HCT116 (cell line): ENCODE data around the gene NF1. TPM values are rescaled to one million over a fixed set of nuclear protein-coding genes. Genes with fewer than 3 reads are reported as not detected.

Source experiments
- ATAC-seq: fragments of 200-7000 bp; cut with Tn5 transposase; 2 replicates; pipeline ENCODE4 v1.9.1; 2020; ENCODE audit warnings: mild to moderate bottlenecking, moderate library complexity
- BruUV-seq: library from RNA; stranded (reverse); fragments of 400-500 nt; replicated peaks from 2 replicates; lab custom pipeline; 2021; lab: Mats Ljungman, UMichigan
- CTCF ChIA-PET: fragments of 300-600 bp; sonication (Branson Sonifier 250); formaldehyde crosslinking; loops from one replicate; lab custom pipeline; 2021; ENCODE audit warnings: antibody characterized with exemption; lab: Charles Lee
- POLR2A ChIA-PET: fragments of 300-600, 350-600 bp; sonication (Branson Sonifier 250); formaldehyde crosslinking; loops from one replicate; lab custom pipeline; 2021; ENCODE audit warnings: antibody characterized with exemption; lab: Charles Lee
- RAD21 ChIA-PET, 2 experiments: fragments of 300-600 bp; sonication (Branson Sonifier 250); formaldehyde crosslinking; loops; one replicate each; lab custom pipeline; 2023; ENCODE audit warnings: low total read pairs in 2 of 2; ENCODE audit not compliant: uncharacterized antibody in 2 of 2, unreplicated experiment in 2 of 2, low non-redundant PET in 1 of 2; lab: Charles Lee
- DNase-seq: peaks from one replicate; pipeline ENCODE4 v3.0.0-alpha.2; 2010; ENCODE audit warnings: low read depth, low spot score
- H2AFZ ChIP-seq: fragments of 200-600 bp; shearing (Covaris generic), sonication (generic); 2 replicates; pipeline ENCODE4 v1.6.1; 2017; ENCODE audit warnings: low read depth, mixed run types, mixed read lengths, antibody characterized with exemption, low read length; ENCODE audit not compliant: poor library complexity, severe bottlenecking
- H3K27ac ChIP-seq: 2 replicates; pipeline ENCODE4 v1.5.1; 2012; ENCODE audit warnings: low read depth, low read length
- H3K27me3 ChIP-seq: fragments of 200-600 bp; sonication (generic); 2 replicates; pipeline ENCODE4 v1.6.1; 2016; ENCODE audit warnings: mixed run types, low read length, mixed read lengths; ENCODE audit not compliant: insufficient read depth
- H3K36me3 ChIP-seq, 2 experiments: fragments of 200-500 bp in 1 of 2; fragments of 200-600 bp in 1 of 2; sonication (Bioruptor generic) in 1 of 2; sonication (generic) in 1 of 2; 2 replicates each; pipeline versions ENCODE4 v1.5.1 to v1.6.1; 2014 to 2016; ENCODE audit warnings: low read length in 2 of 2, inconsistent platforms in 1 of 2, mixed read lengths in 1 of 2, mixed run types in 1 of 2; ENCODE audit not compliant: insufficient read depth in 2 of 2, control insufficient read depth in 1 of 2
- H3K4me1 ChIP-seq, 2 experiments: fragments of 200-600 bp in 1 of 2; sonication (generic) in 1 of 2; 2 replicates each; pipeline versions ENCODE4 v1.5.1 to v1.6.1; 2012 to 2017; ENCODE audit warnings: low read length in 2 of 2, inconsistent platforms in 1 of 2, mild to moderate bottlenecking in 1 of 2, mixed read lengths in 1 of 2, mixed run types in 1 of 2, moderate library complexity in 1 of 2; ENCODE audit not compliant: insufficient read depth in 2 of 2, control insufficient read depth in 1 of 2
- H3K4me2 ChIP-seq: fragments of 200-600 bp; sonication (generic); 2 replicates; pipeline ENCODE4 v1.6.1; 2017; ENCODE audit warnings: mixed run types, low read length, mixed read lengths
- H3K4me3 ChIP-seq, 2 experiments: fragments of 200-600 bp in 1 of 2; sonication (generic) in 1 of 2; replicated peaks in 1 of 2; 2 replicates each; pipeline ENCODE4 v1.5.1; 2011 to 2016; ENCODE audit warnings: low read length in 2 of 2, control low read depth in 1 of 2, low read depth in 1 of 2, mild to moderate bottlenecking in 1 of 2, mixed read lengths in 1 of 2, mixed run types in 1 of 2
- H3K79me2 ChIP-seq: fragments of 200-600 bp; sonication (generic); 2 replicates; pipeline ENCODE4 v1.6.1; 2017; ENCODE audit warnings: mild to moderate bottlenecking, mixed run types, low read length, moderate library complexity, mixed read lengths; ENCODE audit not compliant: insufficient read depth
- H3K9ac ChIP-seq: fragments of 200-600 bp; sonication (generic); 2 replicates; pipeline ENCODE4 v1.6.1; 2016; ENCODE audit warnings: low read length, mixed read lengths
- H3K9me2 ChIP-seq: fragments of 200-600 bp; sonication (generic), shearing (Covaris generic); 2 replicates; pipeline ENCODE4 v1.6.1; 2017; ENCODE audit warnings: mixed run types, mild to moderate bottlenecking, moderate library complexity; ENCODE audit not compliant: insufficient read depth
- H3K9me3 ChIP-seq, 2 experiments: fragments of 200-500 bp in 1 of 2; fragments of 200-600 bp in 1 of 2; sonication (Bioruptor generic) in 1 of 2; sonication (generic) in 1 of 2; 2 replicates each; pipeline ENCODE4 v1.6.1; 2014 to 2017; ENCODE audit warnings: low read length in 2 of 2, mixed read lengths in 2 of 2, inconsistent platforms in 1 of 2, low read depth in 1 of 2, mild to moderate bottlenecking in 1 of 2, mixed run types in 1 of 2, moderate library complexity in 1 of 2; ENCODE audit not compliant: control insufficient read depth in 1 of 2, insufficient read depth in 1 of 2
- H4K20me1 ChIP-seq: fragments of 200-600 bp; sonication (generic), shearing (Covaris generic); 2 replicates; pipeline ENCODE4 v1.6.1; 2017; ENCODE audit warnings: mixed run types, mild to moderate bottlenecking, moderate library complexity; ENCODE audit not compliant: insufficient read depth
- ATF3 ChIP-seq: IDR thresholded peaks from 2 replicates; pipeline ENCODE4 v1.6.1; 2012
- EGR1 ChIP-seq: IDR thresholded peaks from 2 replicates; pipeline ENCODE4 v1.6.1; 2012; ENCODE audit warnings: low read depth
- ELF1 ChIP-seq: IDR thresholded peaks from 2 replicates; pipeline ENCODE4 v1.6.1; 2012; ENCODE audit warnings: low read depth, borderline replicate concordance
- EZH2 ChIP-seq: fragments of 200-600 bp; sonication (generic); IDR thresholded peaks from 2 replicates; pipeline ENCODE4 v1.6.1; 2017; ENCODE audit warnings: antibody characterized with exemption, mixed run types
- EZH2phosphoT487 ChIP-seq: fragments of 200-600 bp; IDR thresholded peaks from 2 replicates; pipeline ENCODE4 v1.6.1; 2018; ENCODE audit warnings: antibody characterized with exemption, borderline replicate concordance
- FOSL1 ChIP-seq: IDR thresholded peaks from 2 replicates; pipeline ENCODE4 v1.6.1; 2012; ENCODE audit warnings: low read depth
- JUND ChIP-seq: IDR thresholded peaks from 2 replicates; pipeline ENCODE4 v1.6.1; 2012
- MAX ChIP-seq: IDR thresholded peaks from 2 replicates; pipeline ENCODE4 v1.6.1; 2012
- POLR2AphosphoS5 ChIP-seq: IDR thresholded peaks from 2 replicates; pipeline ENCODE4 v1.6.1; 2011; ENCODE audit warnings: mild to moderate bottlenecking, low read depth, low read length, moderate library complexity
- RAD21 ChIP-seq: IDR thresholded peaks from 2 replicates; pipeline ENCODE4 v1.6.1; 2012; ENCODE audit warnings: low read depth, mild to moderate bottlenecking
- ZBTB33 ChIP-seq: IDR thresholded peaks from 2 replicates; pipeline ENCODE4 v1.6.1; 2011; ENCODE audit warnings: mild to moderate bottlenecking, low read length, moderate library complexity; ENCODE audit not compliant: insufficient replicate concordance; ENCODE audit errors: extremely low read depth
- ZFX ChIP-seq: fragments of 450-650 bp; IDR thresholded peaks from 2 replicates; pipeline ENCODE4 v1.6.1; 2017
- intact Hi-C: fragments of 100-400 bp; cut with micrococcal nuclease; formaldehyde crosslinking; loops from 2 replicates; pipeline ENCODE4 v1.10.0; 2022
- total RNA-seq: library from RNA; stranded (reverse); gene quantifications from one replicate; pipeline ENCODE4 v1.2.1, GENCODE V29; 2021; ENCODE audit not compliant: unreplicated experiment
- TF ChIP-seq, protein P1 (sequence below): IDR thresholded peaks from 2 replicates; pipeline ENCODE4 v1.6.1; 2012; ENCODE audit warnings: low read depth

Gene NF1
- total RNA-seq, 1 experiment from 2014 or later = 20.8 TPM

DNA sequence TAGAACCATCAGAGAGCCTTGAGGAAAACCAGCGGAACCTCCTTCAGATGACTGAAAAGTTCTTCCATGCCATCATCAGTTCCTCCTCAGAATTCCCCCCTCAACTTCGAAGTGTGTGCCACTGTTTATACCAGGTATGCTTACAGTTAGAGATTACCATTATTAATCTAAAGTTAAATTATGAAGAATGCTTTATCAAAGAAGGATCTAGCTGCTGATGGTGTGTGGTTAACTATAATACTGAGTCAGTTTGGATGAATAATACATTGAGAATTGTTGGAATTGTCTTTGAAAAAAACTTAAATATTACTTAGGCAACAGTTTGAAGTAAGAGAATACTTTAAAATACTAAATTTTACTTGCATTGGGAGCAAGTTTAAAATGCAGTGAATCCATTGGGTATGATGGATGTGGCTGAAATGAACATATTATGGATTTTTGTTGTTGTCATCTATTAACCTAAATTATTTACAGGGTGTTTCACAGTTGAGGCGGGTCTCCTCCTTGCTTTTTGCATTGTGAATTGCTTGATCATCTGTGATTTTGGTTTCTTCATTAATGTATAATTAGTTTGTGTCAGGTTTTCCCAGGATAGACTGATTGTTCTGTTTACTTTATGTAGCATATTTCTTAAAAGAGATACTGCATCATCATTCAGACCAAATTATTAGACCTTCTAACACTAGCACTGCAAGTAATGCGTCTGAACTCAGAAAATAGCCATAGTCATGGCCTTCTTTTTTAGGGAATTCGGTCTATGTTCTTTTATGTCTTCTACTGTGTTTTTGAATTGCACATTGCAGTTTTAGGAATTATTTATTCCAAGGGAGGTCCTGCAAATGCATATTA, 154.4 kb downstream of the NF1 start:
- H3K4me2 ChIP-seq = no peak overlapping the region
- no peaks in the 10 kb centered on the region for H3K4me1 ChIP-seq
- no peak overlapping the region for H3K27ac ChIP-seq
- no TSS peak for BruUV-seq
- H3K4me3 ChIP-seq = no peak overlapping the region
- ChIA-PET RAD21 (no interaction called here), CTCF (no interaction called here), POLR2A (no interaction called here)
- DNase-seq (no peak), ATAC-seq (no peak)
- no peaks in the 10 kb centered on the region for H4K20me1 ChIP-seq
- no peak overlapping the region for H3K9ac ChIP-seq
- intact Hi-C loops = no loop called here
- H3K27me3 ChIP-seq = no peaks in the 10 kb centered on the region
- no peaks in the 10 kb centered on the region for H3K9me2 ChIP-seq
- no peaks in the 10 kb centered on the region for H3K9me3 ChIP-seq
- no peaks in the 10 kb centered on the region for H3K79me2 ChIP-seq
- H2AFZ ChIP-seq = no peak overlapping the region
- no peak for TF ChIP-seq EZH2
- peaks cover 0 to 5% of the 10 kb centered on the region in 2 experiments; a peak in 2 of 4 replicates for H3K36me3 ChIP-seq

GRCh38 chr17:31249835-31250141, 155.0 kb downstream of the NF1 start:
- H3K9me2 ChIP-seq = no peaks in the 10 kb centered on the region
- no peak for ATAC-seq
- CTCF ChIA-PET = no interaction called here
- no peak overlapping the region for H3K4me2 ChIP-seq
- H3K4me1 ChIP-seq = no peaks in the 10 kb centered on the region
- H2AFZ ChIP-seq = no peak overlapping the region
- TF ChIP-seq MAX = no peak
- no peak for TF ChIP-seq ATF3
- TF ChIP-seq FOSL1 = no peak
- TF ChIP-seq ZBTB33 = no peak
- TF ChIP-seq ELF1 = no peak
- TF ChIP-seq EZH2phosphoT487 = no peak
- TF ChIP-seq RAD21 = no peak
- TF ChIP-seq, protein P1, sequence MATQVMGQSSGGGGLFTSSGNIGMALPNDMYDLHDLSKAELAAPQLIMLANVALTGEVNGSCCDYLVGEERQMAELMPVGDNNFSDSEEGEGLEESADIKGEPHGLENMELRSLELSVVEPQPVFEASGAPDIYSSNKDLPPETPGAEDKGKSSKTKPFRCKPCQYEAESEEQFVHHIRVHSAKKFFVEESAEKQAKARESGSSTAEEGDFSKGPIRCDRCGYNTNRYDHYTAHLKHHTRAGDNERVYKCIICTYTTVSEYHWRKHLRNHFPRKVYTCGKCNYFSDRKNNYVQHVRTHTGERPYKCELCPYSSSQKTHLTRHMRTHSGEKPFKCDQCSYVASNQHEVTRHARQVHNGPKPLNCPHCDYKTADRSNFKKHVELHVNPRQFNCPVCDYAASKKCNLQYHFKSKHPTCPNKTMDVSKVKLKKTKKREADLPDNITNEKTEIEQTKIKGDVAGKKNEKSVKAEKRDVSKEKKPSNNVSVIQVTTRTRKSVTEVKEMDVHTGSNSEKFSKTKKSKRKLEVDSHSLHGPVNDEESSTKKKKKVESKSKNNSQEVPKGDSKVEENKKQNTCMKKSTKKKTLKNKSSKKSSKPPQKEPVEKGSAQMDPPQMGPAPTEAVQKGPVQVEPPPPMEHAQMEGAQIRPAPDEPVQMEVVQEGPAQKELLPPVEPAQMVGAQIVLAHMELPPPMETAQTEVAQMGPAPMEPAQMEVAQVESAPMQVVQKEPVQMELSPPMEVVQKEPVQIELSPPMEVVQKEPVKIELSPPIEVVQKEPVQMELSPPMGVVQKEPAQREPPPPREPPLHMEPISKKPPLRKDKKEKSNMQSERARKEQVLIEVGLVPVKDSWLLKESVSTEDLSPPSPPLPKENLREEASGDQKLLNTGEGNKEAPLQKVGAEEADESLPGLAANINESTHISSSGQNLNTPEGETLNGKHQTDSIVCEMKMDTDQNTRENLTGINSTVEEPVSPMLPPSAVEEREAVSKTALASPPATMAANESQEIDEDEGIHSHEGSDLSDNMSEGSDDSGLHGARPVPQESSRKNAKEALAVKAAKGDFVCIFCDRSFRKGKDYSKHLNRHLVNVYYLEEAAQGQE = no peak
- TF ChIP-seq JUND = no peak
- no peak for TF ChIP-seq ZFX
- TF ChIP-seq EGR1 = no peak
- no peak for TF ChIP-seq POLR2AphosphoS5
- TF ChIP-seq, all 23 proteins: peak for 0
- Histone ChIP-seq H3K27ac (no peak overlapping the region), H3K79me2 (no peaks in the 10 kb centered on the region), H3K4me3 (no peak overlapping the region), H3K27me3 (no peaks in the 10 kb centered on the region), H3K36me3 (peaks cover 0 to 5% of the 10 kb centered on the region in 2 experiments; a peak in 2 of 4 replicates), H3K9ac (no peak overlapping the region), H3K9me3 (no peaks in the 10 kb centered on the region), H4K20me1 (no peaks in the 10 kb centered on the region)
- POLR2A ChIA-PET = no interaction called here
- no TSS peak for BruUV-seq
- RAD21 ChIA-PET = no interaction called here
- intact Hi-C loops = no loop called here
- no peak for DNase-seq
